Measurements from ENCODE around the gene CSTB.

- no peak for TF ChIP-seq CTCF (conservative IDR thresholded peaks at IDR 0.05; ENCODE audit: low read length)
- no peak for TF ChIP-seq EZH2phosphoT487 (IDR thresholded peaks at IDR 0.05; ENCODE audit: borderline replicate concordance)
These were observed 17.1 kb upstream of the CSTB start for GRCh38 chr21:43793243-43793642.

Measured in Loucy (cell line).